ENCODE measurements around the gene ABCB10.

DNA sequence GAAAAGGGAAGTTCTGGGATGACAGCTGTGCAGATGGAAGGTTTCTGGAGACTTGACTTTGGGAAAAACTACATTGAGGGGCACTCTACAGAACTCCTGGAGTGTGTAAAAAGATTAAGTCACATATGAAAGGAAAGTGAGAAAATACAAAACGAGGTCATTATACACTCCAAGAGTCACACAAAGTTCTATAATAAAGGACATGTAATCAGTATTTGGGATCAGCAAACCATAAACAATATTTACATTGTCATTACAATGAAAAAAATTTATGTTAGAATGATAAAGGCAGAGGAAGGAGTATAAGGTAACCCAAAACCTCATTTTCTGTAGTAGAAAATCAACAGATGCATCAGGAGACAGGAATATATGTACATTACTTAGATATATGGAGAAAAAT lies 73.2 kb downstream of the ABCB10 start:
- TF ChIP-seq, protein P1, sequence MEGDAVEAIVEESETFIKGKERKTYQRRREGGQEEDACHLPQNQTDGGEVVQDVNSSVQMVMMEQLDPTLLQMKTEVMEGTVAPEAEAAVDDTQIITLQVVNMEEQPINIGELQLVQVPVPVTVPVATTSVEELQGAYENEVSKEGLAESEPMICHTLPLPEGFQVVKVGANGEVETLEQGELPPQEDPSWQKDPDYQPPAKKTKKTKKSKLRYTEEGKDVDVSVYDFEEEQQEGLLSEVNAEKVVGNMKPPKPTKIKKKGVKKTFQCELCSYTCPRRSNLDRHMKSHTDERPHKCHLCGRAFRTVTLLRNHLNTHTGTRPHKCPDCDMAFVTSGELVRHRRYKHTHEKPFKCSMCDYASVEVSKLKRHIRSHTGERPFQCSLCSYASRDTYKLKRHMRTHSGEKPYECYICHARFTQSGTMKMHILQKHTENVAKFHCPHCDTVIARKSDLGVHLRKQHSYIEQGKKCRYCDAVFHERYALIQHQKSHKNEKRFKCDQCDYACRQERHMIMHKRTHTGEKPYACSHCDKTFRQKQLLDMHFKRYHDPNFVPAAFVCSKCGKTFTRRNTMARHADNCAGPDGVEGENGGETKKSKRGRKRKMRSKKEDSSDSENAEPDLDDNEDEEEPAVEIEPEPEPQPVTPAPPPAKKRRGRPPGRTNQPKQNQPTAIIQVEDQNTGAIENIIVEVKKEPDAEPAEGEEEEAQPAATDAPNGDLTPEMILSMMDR (IDR thresholded peaks at IDR 0.05): no peak
- no peak for TF ChIP-seq POLR2A (IDR thresholded peaks at IDR 0.05)

Data from lower leg skin (tissue), 3 donors.